ENCODE data around the gene DNAJC22.
A peak's percentile ranks its signal among the peaks of the same experiment; 100 is the strongest.
"Not testable (repeated sequence)": the region's sequence is repeated elsewhere in the genome, so short reads cannot be mapped to it uniquely, and the experiment has no call there.

The DNAJC22 gene

DNA sequence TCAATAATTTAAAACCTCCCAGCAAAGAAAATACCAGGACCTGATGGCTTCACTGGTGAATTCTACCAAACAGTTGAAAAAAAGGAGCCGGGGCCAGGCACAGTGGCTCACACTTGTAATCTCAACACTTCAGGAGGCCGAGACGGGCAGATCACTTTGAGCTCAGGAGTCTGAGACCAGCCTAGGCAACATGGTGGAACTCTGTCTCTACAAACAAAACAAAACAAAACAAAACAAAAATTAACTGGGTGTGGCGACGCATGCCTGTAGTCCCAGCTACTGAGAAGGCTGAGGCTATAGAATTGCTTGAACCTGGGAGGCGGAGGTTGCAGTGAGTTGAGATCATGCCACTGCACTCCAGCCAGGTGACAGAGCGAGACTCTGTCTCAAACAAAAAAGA is 37.3 kb upstream of the DNAJC22 start:
- H3K4me3 ChIP-seq (ENCODE audit: low read length), result no peak overlapping the region
- no peak for DNase-seq (ENCODE audit: low read depth)
- no peak for TF ChIP-seq CTCF (IDR thresholded peaks at IDR 0.05; ENCODE audit: insufficient read depth, low read depth, low read length, missing control alignments)

- not testable (repeated sequence) for DNase-seq (ENCODE audit: low read depth)
These were observed 36.2 kb upstream of the DNAJC22 start for GRCh38 chr12:49310451-49311000.

GRCh38 chr12:49314811-49315210 is 31.9 kb upstream of the DNAJC22 start:
- DNase-seq (ENCODE audit: low read depth), result no peak
- no peak overlapping the region for H3K4me3 ChIP-seq (ENCODE audit: low read length)
- no peak for TF ChIP-seq CTCF (IDR thresholded peaks at IDR 0.05; ENCODE audit: insufficient read depth, low read depth, low read length, missing control alignments)

More at GRCh38 chr12:49310451-49311000, 36.2 kb upstream of the DNAJC22 start:
- H3K4me3 ChIP-seq (ENCODE audit: low read length), result not testable (repeated sequence)

DNA sequence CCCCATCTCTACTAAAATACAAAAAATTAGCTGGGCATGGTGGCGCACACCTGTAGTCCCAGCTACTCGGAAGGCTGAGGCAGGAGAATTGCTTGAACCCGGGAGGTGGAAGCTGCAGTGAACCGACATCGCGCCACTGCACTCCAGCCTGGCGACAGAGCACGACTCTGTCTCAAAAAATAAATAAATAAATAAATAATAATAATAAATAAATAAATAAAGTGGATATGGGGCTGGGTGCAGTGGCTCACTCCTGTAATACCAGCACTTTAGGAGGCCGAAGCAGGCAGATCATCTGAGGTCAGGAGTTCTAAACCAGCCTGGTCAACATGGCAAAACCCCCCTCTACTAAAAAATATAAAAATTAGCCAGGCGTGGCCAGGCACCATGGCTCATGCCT is 29.6 kb upstream of the DNAJC22 start:
- H3K4me3 ChIP-seq (ENCODE audit: low read length); DNase-seq (ENCODE audit: low read depth): not testable (repeated sequence)

DNA sequence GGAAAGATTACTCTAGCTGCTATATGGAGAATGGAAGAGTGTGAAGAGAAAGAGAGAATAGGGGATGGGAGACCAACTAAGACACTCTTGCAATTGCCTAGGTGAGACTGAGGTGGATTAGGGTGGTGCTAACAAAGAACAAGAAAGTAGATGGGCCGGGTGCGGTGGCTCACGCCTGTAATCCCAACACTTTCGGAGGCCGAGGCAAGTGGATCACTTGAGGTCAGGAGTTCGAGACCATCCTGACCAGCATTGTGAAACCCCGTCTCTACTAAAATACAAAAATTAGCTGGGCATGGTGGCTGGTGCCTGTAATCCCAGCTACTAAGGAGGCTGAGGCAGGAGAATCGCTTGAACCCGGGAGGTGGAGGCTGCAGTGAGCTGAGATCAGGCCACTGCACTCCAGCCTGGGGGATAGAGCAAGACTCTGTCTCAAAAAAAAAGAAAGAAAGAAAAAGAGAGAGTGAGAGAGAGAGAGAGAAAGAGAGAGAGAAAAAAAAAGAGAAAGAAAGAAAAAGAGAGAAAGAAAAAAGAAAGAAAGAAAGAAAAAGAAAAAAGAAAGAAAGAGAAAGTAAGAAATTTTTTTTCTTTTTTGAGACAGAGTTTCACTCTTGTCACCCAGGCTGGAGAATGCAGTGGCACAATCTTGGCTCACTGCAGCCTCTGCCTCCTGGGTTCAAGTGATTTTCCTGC is 26.1 kb upstream of the DNAJC22 start:
- not testable (repeated sequence) for DNase-seq (ENCODE audit: low read depth); H3K4me3 ChIP-seq (ENCODE audit: low read length)

- no peak for TF ChIP-seq CTCF (IDR thresholded peaks at IDR 0.05; ENCODE audit: insufficient read depth, low read depth, low read length, missing control alignments)
- no peak for DNase-seq (ENCODE audit: low read depth)
- H3K4me3 ChIP-seq (ENCODE audit: low read length), result peak overlapping the region; percentile 72
These were observed 24.4 kb upstream of the DNAJC22 start for GRCh38 chr12:49322367-49322707.

DNA sequence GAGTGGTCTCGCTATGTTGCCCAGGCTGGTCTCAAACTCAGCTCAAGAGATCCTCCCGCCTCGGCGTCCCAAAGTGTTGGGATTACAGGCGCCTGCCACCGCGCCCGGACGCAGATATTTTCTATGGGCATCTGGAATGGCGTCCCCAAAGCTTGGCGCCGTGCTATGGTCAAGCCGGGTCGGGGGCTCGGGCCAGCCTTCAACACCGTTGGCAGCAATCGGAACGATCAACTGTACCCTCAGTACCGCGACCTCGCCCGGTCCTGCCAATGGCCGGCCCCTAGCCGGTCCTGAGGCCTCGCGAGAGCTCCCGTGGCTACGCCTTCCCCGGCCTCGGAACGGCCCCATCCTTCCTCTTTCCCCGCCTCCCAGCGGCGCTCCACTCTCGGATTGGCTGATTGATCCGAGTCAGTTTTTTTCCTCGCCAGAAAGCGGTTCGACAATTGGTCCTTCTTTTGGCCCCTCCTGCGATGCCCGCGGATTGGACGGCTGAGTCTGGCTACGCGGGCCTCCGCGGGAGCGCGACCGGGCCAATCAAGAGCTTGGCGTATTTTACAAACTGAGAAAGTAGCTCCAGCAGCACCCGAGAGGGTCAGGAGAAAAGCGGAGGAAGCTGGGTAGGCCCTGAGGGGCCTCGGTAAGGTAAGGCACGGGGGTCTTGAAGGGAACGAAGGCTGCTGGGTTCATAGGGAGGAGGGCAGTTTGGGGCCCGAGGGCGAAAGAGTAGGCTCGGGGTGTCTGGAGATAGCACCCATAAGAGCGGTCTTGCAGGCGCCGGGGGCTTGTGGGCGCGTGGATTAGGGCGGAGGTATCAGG is 23.8 kb upstream of the DNAJC22 start, which contains the start of gene TROAP:
Gene TROAP, plus strand, starts transcription at position 548 of the 816 bp plus-strand sequence. CDS start 354 bp downstream, outside the sequence.
- H3K4me3 ChIP-seq (ENCODE audit: low read length), result peak within 1 kb of the TSS; percentile 72
- DNase-seq (ENCODE audit: low read depth), result peak; percentile 99
- TF ChIP-seq CTCF (IDR thresholded peaks at IDR 0.05; ENCODE audit: insufficient read depth, low read depth, low read length, missing control alignments), result no peak

DNA sequence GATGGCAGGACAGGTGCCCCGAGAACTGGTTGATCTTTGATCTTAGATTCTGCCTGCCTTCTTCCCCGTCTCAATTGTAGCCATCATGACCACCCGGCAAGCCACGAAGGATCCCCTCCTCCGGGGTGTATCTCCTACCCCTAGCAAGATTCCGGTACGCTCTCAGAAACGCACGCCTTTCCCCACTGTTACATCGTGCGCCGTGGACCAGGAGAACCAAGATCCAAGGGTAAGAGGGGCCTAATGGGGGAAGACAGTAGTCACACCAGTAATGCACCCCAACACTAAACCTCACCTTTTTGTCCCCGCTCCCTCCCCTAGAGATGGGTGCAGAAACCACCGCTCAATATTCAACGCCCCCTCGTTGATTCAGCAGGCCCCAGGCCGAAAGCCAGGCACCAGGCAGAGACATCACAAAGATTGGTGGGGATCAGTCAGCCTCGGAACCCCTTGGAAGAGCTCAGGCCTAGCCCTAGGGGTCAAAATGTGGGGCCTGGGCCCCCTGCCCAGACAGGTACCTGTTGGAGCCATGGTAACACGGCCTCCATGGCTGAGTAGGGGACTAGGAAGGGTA is 23.1 kb upstream of the DNAJC22 start:
- DNase-seq (ENCODE audit: low read depth), result no peak
- TF ChIP-seq CTCF (IDR thresholded peaks at IDR 0.05; ENCODE audit: insufficient read depth, low read depth, low read length, missing control alignments), result no peak
- H3K4me3 ChIP-seq (ENCODE audit: low read length), result peak overlapping the region; percentile 72
